ENCODE data around the gene UBTF. TPM values are rescaled to one million over a fixed set of nuclear protein-coding genes. Genes with fewer than 3 reads are reported as not detected.
A peak's percentile ranks its signal among the peaks of the same experiment; 100 is the strongest.

UBTF gene
- total and polyA plus RNA-seq, 9 of the 15 experiments (the other 6 are each of a cell fraction or from before 2014, with no cell fraction given): 1.2 to 113 (median 83.6) TPM

GRCh38 chr17:44204441-44204882 lies 15.0 kb downstream of the UBTF start (continued):
- TF ChIP-seq ZNF263 (CRISPR knock-in tag; IDR thresholded peaks at IDR 0.05; ENCODE audit: borderline replicate concordance) (no peak), ZNF592 (IDR thresholded peaks at IDR 0.05) (0 out of 2 replicates have a peak, but pooled peaks have one; percentile 16), ZNF239 (CRISPR knock-in tag; IDR thresholded peaks at IDR 0.05) (no peak), E2F8 (IDR thresholded peaks at IDR 0.05; ENCODE audit: low read depth, partially characterized antibody) (no peak), KAT2B (IDR thresholded peaks at IDR 0.05; ENCODE audit: low read depth, low read length) (no peak), HNRNPLL (IDR thresholded peaks at IDR 0.05; ENCODE audit: low read depth, low read length, poor library complexity, severe bottlenecking) (no peak), NCOA2 (IDR thresholded peaks at IDR 0.05; ENCODE audit: partially characterized antibody in 2 of 2) (no peak), ASH1L (IDR thresholded peaks at IDR 0.05; ENCODE audit: borderline replicate concordance, low read depth, partially characterized antibody) (no peak), LEF1 (IDR thresholded peaks at IDR 0.05) (no peak), BRD4 (IDR thresholded peaks at IDR 0.05) (no peak), ZNF717 (CRISPR knock-in tag; IDR thresholded peaks at IDR 0.05) (no peak), SP2 (IDR thresholded peaks at IDR 0.05; ENCODE audit: extremely low read depth, low read depth, low read length, poor library complexity, severe bottlenecking) (no peak), MCM7 (IDR thresholded peaks at IDR 0.05) (no peak), RERE (CRISPR knock-in tag; IDR thresholded peaks at IDR 0.05; ENCODE audit: borderline replicate concordance) (no peak)

Measured in K562 (cell line).